ENCODE results near the gene TTN.

The TTN gene

GRCh38 chr2:178635897-178636296 is 171.3 kb downstream of the TTN start:
- no peak for DNase-seq

- no peak for DNase-seq
Measured at GRCh38 chr2:178632729-178633128, 174.5 kb downstream of the TTN start.

- DNase-seq = no peak
Measured at GRCh38 chr2:178630581-178630980, 176.6 kb downstream of the TTN start.

GRCh38 chr2:178629463-178629862 is 177.8 kb downstream of the TTN start:
- DNase-seq = no peak

GRCh38 chr2:178628605-178629004 is 178.6 kb downstream of the TTN start:
- no peak for DNase-seq

GRCh38 chr2:178627401-178627800 is 179.8 kb downstream of the TTN start:
- no peak for DNase-seq

GRCh38 chr2:178615969-178616368 is 191.3 kb downstream of the TTN start:
- no peak for DNase-seq

- DNase-seq = no peak
Measured at GRCh38 chr2:178602901-178603300, 204.3 kb downstream of the TTN start.

GRCh38 chr2:178592655-178593054 is 214.6 kb downstream of the TTN start:
- no peak for DNase-seq

GRCh38 chr2:178589335-178589734 is 217.9 kb downstream of the TTN start:
- DNase-seq = no peak

GRCh38 chr2:178584666-178585065 is 222.6 kb downstream of the TTN start:
- DNase-seq = no peak

GRCh38 chr2:178579006-178579405 is 228.2 kb downstream of the TTN start:
- DNase-seq = no peak

- no peak for DNase-seq
Measured at GRCh38 chr2:178574789-178575188, 232.4 kb downstream of the TTN start.

- no peak for DNase-seq
Measured at GRCh38 chr2:178568227-178568626, 239.0 kb downstream of the TTN start.

GRCh38 chr2:178553047-178553446 is 254.2 kb downstream of the TTN start:
- no peak for DNase-seq

GRCh38 chr2:178550352-178550751 is 256.9 kb downstream of the TTN start:
- no peak for DNase-seq

- DNase-seq = no peak
Measured at GRCh38 chr2:178542569-178542968, 264.7 kb downstream of the TTN start.

GRCh38 chr2:178542161-178542560 is 265.1 kb downstream of the TTN start:
- no peak for DNase-seq

GRCh38 chr2:178536037-178536436 is 271.2 kb downstream of the TTN start:
- no peak for DNase-seq

- no peak for DNase-seq
Measured at GRCh38 chr2:178531168-178531567, 276.1 kb downstream of the TTN start.

GRCh38 chr2:178530625-178531142 is 276.5 kb downstream of the TTN start:
- DNase-seq = no peak

GRCh38 chr2:178530131-178530530 is 277.1 kb downstream of the TTN start:
- DNase-seq = no peak

GRCh38 chr2:178529194-178529593 is 278.0 kb downstream of the TTN start:
- no peak for DNase-seq

- DNase-seq = no peak
Measured at GRCh38 chr2:178528647-178529046, 278.6 kb downstream of the TTN start.

- DNase-seq = no peak
Measured at GRCh38 chr2:178527592-178527991, 279.6 kb downstream of the TTN start.

- no peak for DNase-seq
Measured at GRCh38 chr2:178526256-178526655, 281.0 kb downstream of the TTN start.

Data from NCI-H1436 (cell line).